ENCODE results near the gene CD209. TPM values are rescaled to one million over a fixed set of nuclear protein-coding genes. Genes with fewer than 3 reads are reported as not detected.

The CD209 gene
- total and polyA plus RNA-seq, 4 donors = 0.57 to 3.3 (median 1.8) TPM

DNA sequence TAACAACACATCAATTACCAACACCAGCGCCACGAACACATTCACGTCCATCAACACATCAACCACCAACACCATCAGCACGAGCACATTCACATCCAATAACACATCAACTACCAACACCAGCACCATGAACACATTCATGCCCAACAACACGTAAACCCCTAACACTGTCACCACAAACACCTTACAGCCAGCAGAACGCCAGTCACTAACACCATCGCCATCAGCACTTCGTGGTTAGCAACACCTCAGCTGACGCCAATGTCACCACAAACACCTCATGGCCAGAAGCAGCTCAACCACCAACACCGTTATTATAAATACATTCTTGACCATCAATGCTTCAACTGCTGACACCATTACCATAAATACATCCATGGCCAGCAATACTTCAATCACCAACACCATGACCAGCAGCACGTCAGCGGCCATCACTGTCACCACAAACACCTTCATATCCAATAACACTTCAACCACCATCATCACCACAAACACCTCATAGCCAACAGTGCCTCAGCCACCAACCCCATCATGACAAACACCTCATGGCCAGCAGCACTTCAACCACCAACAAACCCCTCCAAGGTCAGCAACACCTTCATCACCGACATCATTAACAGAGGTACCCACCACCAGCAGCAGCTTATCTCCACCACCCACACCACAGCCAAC lies 54.8 kb downstream of the CD209 start:
- peaks cover 0 to 9% (median 0%) of the 10 kb centered on the region in 3 donors for H3K27me3 ChIP-seq (ENCODE audit: control insufficient read depth in 3 of 3, insufficient read depth in 3 of 3, low read length in 2 of 3)
- 70 to 72% methylated on average over 13 of the region's 13 CpGs for WGBS, 2 donors
- H3K9ac ChIP-seq (ENCODE audit: insufficient read depth in 1 of 2, low read length in 2 of 2) = no peak overlapping the region
- TF ChIP-seq, protein P1, sequence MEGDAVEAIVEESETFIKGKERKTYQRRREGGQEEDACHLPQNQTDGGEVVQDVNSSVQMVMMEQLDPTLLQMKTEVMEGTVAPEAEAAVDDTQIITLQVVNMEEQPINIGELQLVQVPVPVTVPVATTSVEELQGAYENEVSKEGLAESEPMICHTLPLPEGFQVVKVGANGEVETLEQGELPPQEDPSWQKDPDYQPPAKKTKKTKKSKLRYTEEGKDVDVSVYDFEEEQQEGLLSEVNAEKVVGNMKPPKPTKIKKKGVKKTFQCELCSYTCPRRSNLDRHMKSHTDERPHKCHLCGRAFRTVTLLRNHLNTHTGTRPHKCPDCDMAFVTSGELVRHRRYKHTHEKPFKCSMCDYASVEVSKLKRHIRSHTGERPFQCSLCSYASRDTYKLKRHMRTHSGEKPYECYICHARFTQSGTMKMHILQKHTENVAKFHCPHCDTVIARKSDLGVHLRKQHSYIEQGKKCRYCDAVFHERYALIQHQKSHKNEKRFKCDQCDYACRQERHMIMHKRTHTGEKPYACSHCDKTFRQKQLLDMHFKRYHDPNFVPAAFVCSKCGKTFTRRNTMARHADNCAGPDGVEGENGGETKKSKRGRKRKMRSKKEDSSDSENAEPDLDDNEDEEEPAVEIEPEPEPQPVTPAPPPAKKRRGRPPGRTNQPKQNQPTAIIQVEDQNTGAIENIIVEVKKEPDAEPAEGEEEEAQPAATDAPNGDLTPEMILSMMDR (IDR thresholded peaks at IDR 0.05; ENCODE audit: control extremely low read depth, extremely low read depth) = no peak
- no peak for ATAC-seq (ENCODE audit: insufficient read depth, low FRiP score)
- H3K9me3 ChIP-seq (ENCODE audit: control insufficient read depth in 4 of 4, insufficient read depth in 3 of 4, low read length in 3 of 4) = peaks cover 0 to 8% (median 0%) of the 10 kb centered on the region in 4 donors
- no peak overlapping the region for H3K4me3 ChIP-seq
- H3K36me3 ChIP-seq (ENCODE audit: control insufficient read depth in 4 of 4, insufficient read depth in 4 of 4, low read length in 4 of 4) = no peaks in the 10 kb centered on the region
- DNase-seq = no peak
- no peaks in the 10 kb centered on the region for H3K4me1 ChIP-seq (ENCODE audit: control insufficient read depth in 5 of 5, insufficient read depth in 5 of 5, low read length in 5 of 5)
- H3K27ac ChIP-seq (ENCODE audit: low read depth in 1 of 2, low read length in 1 of 2) = no peak overlapping the region

DNA sequence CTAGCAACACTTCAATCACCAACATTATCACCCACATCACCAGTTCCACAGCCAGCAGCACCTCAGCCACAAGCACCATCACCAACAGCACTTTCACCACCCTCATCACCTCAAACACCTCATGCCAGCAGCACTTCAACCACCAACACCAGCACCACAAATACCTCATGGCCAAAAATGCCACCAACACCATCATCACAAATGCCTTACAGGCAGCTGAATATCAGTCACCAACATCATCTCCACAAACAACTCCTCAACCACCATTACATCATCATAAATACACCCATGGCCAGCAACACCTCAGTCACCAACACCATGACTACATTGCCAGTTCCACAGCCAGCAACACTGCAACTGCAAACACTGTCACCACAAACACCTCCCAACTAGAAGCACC lies 55.8 kb downstream of the CD209 start:
- H3K9me3 ChIP-seq (ENCODE audit: control insufficient read depth in 4 of 4, insufficient read depth in 3 of 4, low read length in 3 of 4) = peaks cover 0 to 8% (median 0%) of the 10 kb centered on the region in 4 donors
- H3K36me3 ChIP-seq (ENCODE audit: control insufficient read depth in 4 of 4, insufficient read depth in 4 of 4, low read length in 4 of 4) = no peaks in the 10 kb centered on the region

DNA sequence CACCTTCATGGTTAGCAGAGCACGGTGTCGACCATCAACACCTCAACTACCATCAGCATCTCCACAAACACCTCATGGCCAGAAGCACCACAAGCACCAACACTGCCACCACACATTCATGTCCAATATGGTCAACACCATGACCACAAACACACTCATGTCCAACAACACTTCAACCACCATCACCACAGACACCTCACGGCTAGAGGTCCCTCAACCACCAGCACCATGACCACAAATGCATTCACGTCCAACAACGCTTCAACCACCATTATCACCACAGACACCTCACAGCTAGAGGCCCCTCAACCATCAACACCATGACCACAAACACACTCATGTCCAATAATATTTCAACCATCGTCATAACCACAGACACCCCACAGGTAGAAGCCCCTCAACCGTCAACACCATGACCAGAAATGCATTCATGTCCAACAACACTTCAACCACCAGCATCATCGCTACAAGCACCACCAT lies 56.5 kb downstream of the CD209 start:
- TF ChIP-seq, protein P1 (IDR thresholded peaks at IDR 0.05; ENCODE audit: control extremely low read depth, extremely low read depth) = no peak
- H3K27me3 ChIP-seq (ENCODE audit: control insufficient read depth in 3 of 3, insufficient read depth in 3 of 3, low read length in 2 of 3) = peaks cover 0 to 5% (median 0%) of the 10 kb centered on the region in 3 donors
- H3K4me1 ChIP-seq (ENCODE audit: control insufficient read depth in 5 of 5, insufficient read depth in 5 of 5, low read length in 5 of 5) = no peaks in the 10 kb centered on the region
- no peak overlapping the region for H3K27ac ChIP-seq (ENCODE audit: low read depth in 1 of 2, low read length in 1 of 2)
- 79 to 80% methylated on average over 8 of the region's 8 CpGs for WGBS, 2 donors
- DNase-seq (no peak), ATAC-seq (ENCODE audit: insufficient read depth, low FRiP score) (no peak)
- H3K9ac ChIP-seq (ENCODE audit: insufficient read depth in 1 of 2, low read length in 2 of 2) = no peak overlapping the region
- no peaks in the 10 kb centered on the region for H3K36me3 ChIP-seq (ENCODE audit: control insufficient read depth in 4 of 4, insufficient read depth in 4 of 4, low read length in 4 of 4)
- no peak overlapping the region for H3K4me3 ChIP-seq
- H3K9me3 ChIP-seq (ENCODE audit: control insufficient read depth in 4 of 4, insufficient read depth in 3 of 4, low read length in 3 of 4) = peaks cover 0 to 8% (median 0%) of the 10 kb centered on the region in 4 donors

More for the DNA sequence above, 55.8 kb downstream of the CD209 start:
- no peak overlapping the region for H3K27ac ChIP-seq (ENCODE audit: low read depth in 1 of 2, low read length in 1 of 2)
- DNase-seq (no peak), ATAC-seq (ENCODE audit: insufficient read depth, low FRiP score) (no peak)
- no peaks in the 10 kb centered on the region for H3K4me1 ChIP-seq (ENCODE audit: control insufficient read depth in 5 of 5, insufficient read depth in 5 of 5, low read length in 5 of 5)
- TF ChIP-seq, protein P1 (IDR thresholded peaks at IDR 0.05; ENCODE audit: control extremely low read depth, extremely low read depth) = no peak
- no peak overlapping the region for H3K4me3 ChIP-seq
- H3K9ac ChIP-seq (ENCODE audit: insufficient read depth in 1 of 2, low read length in 2 of 2) = no peak overlapping the region
- H3K27me3 ChIP-seq (ENCODE audit: control insufficient read depth in 3 of 3, insufficient read depth in 3 of 3, low read length in 2 of 3) = peaks cover 0 to 5% (median 0%) of the 10 kb centered on the region in 3 donors

Other genes with a start within 250 kb of the CD209 start
- 10 to 100 TPM; 25.2 to 44.1 TPM for gene ZNF358, start 231.4 kb downstream of the CD209 start, total RNA-seq
- gene ZNF358, start 231.4 kb downstream of the CD209 start, polyA plus RNA-seq = 10 to 100 TPM; 24.2 to 71.8 TPM
- 10 to 100 TPM; 11.6 to 65.3 TPM for gene MCOLN1, start 224.9 kb downstream of the CD209 start, total RNA-seq
- 10 to 100 TPM; 54.4 to 68.1 TPM for gene MCOLN1, start 224.9 kb downstream of the CD209 start, polyA plus RNA-seq
- gene PNPLA6, start 211.8 kb downstream of the CD209 start, total RNA-seq = 100 to 1,000 TPM in 1 of 2 donors, 10 to 100 TPM in 1; 41.8 to 267 TPM
- 100 to 1,000 TPM in 1 of 2 donors, 10 to 100 TPM in 1; 89.9 to 154 TPM for gene PNPLA6, start 211.8 kb downstream of the CD209 start, polyA plus RNA-seq
- gene CAMSAP3, start 151.7 kb downstream of the CD209 start, total RNA-seq = 10 to 100 TPM; 18.3 to 30.4 TPM
- 10 to 100 TPM in 1 of 2 donors, 1 to 10 TPM in 1; 9.2 to 20.0 TPM for gene CAMSAP3, start 151.7 kb downstream of the CD209 start, polyA plus RNA-seq
- gene XAB2, start 118.0 kb downstream of the CD209 start, total RNA-seq = 10 to 100 TPM; 37.2 to 41.4 TPM
- gene XAB2, start 118.0 kb downstream of the CD209 start, polyA plus RNA-seq = 10 to 100 TPM; 34.1 to 48.3 TPM
- 100 to 1,000 TPM in 1 of 2 donors, 10 to 100 TPM in 1; 26.9 to 116 TPM for gene PET100, start 117.7 kb downstream of the CD209 start, total RNA-seq
- gene PET100, start 117.7 kb downstream of the CD209 start, polyA plus RNA-seq = 100 to 1,000 TPM in 1 of 2 donors, 10 to 100 TPM in 1; 60.5 to 383 TPM
- 1 to 10 TPM in 1 of 2 donors, under 1 TPM in 1; 0.60 to 2.1 TPM for gene PCP2, start 113.8 kb downstream of the CD209 start, total RNA-seq
- gene PCP2, start 113.8 kb downstream of the CD209 start, polyA plus RNA-seq = 1 to 10 TPM; 1.8 to 4.4 TPM
- 100 to 1,000 TPM in 1 of 2 donors, 10 to 100 TPM in 1; 80.3 to 248 TPM for gene STXBP2, start 110.4 kb downstream of the CD209 start, total RNA-seq
- gene STXBP2, start 110.4 kb downstream of the CD209 start, polyA plus RNA-seq = 100 to 1,000 TPM; 142 to 455 TPM
- 10 to 100 TPM in 1 of 2 donors, 1 to 10 TPM in 1; 2.9 to 42.6 TPM for gene RETN, start 78.5 kb downstream of the CD209 start, total RNA-seq
- 1,000 to 10,000 TPM in 1 of 2 donors, 10 to 100 TPM in 1; 73.9 to 1,168 TPM for gene RETN, start 78.5 kb downstream of the CD209 start, polyA plus RNA-seq
- 10 to 100 TPM in 1 of 2 donors, 1 to 10 TPM in 1; 2.5 to 68.4 TPM for gene MCEMP1, start 70.4 kb downstream of the CD209 start, total RNA-seq
- gene MCEMP1, start 70.4 kb downstream of the CD209 start, polyA plus RNA-seq = 100 to 1,000 TPM in 1 of 2 donors, 10 to 100 TPM in 1; 31.9 to 298 TPM
- gene TRAPPC5, start 66.7 kb downstream of the CD209 start, total RNA-seq = 100 to 1,000 TPM in 1 of 2 donors, 10 to 100 TPM in 1; 29.8 to 108 TPM
- gene TRAPPC5, start 66.7 kb downstream of the CD209 start, polyA plus RNA-seq = 100 to 1,000 TPM; 142 to 224 TPM
- under 1 TPM; 0.37 to 0.43 TPM for gene FCER2, start 45.4 kb downstream of the CD209 start, total RNA-seq
- gene FCER2, start 45.4 kb downstream of the CD209 start, polyA plus RNA-seq = 1 to 10 TPM in 1 of 2 donors, under 1 TPM in 1; 0.47 to 1.2 TPM
- under 1 TPM in 1 of 2 donors, not detected in 1; 0.43 TPM for gene CLEC4G, start 15.4 kb downstream of the CD209 start, total RNA-seq
- gene CLEC4G, start 15.4 kb downstream of the CD209 start, polyA plus RNA-seq = under 1 TPM; 0.31 to 0.96 TPM
- 1 to 10 TPM in 1 of 2 donors, under 1 TPM in 1; 0.34 to 1.2 TPM for gene CLEC4M, start 15.7 kb upstream of the CD209 start, total RNA-seq
- gene CLEC4M, start 15.7 kb upstream of the CD209 start, polyA plus RNA-seq = 1 to 10 TPM in 1 of 2 donors, under 1 TPM in 1; 0.26 to 2.5 TPM
- gene EVI5L, start 82.7 kb upstream of the CD209 start, total RNA-seq = 10 to 100 TPM; 10.7 to 18.6 TPM
- 10 to 100 TPM; 12.3 to 12.9 TPM for gene EVI5L, start 82.7 kb upstream of the CD209 start, polyA plus RNA-seq
- gene PRR36, start 126.9 kb upstream of the CD209 start, total RNA-seq = 1 to 10 TPM; 1.3 to 3.4 TPM
- gene PRR36, start 126.9 kb upstream of the CD209 start, polyA plus RNA-seq = under 1 TPM; 0.30 to 0.89 TPM
- gene LRRC8E, start 141.0 kb upstream of the CD209 start, total RNA-seq = 1 to 10 TPM; 5.9 to 8.6 TPM
- gene LRRC8E, start 141.0 kb upstream of the CD209 start, polyA plus RNA-seq = 1 to 10 TPM; 3.7 to 4.6 TPM
- gene MAP2K7, start 156.3 kb upstream of the CD209 start, total RNA-seq = 10 to 100 TPM; 17.8 to 28.7 TPM
- gene MAP2K7, start 156.3 kb upstream of the CD209 start, polyA plus RNA-seq = 10 to 100 TPM; 18.1 to 41.7 TPM
- under 1 TPM in 1 of 2 donors, not detected in 1; 0.77 TPM for gene TGFBR3L, start 167.3 kb upstream of the CD209 start, total RNA-seq
- under 1 TPM in 1 of 2 donors, not detected in 1; 0.25 TPM for gene TGFBR3L, start 167.3 kb upstream of the CD209 start, polyA plus RNA-seq
- gene SNAPC2, start 172.8 kb upstream of the CD209 start, total RNA-seq = 10 to 100 TPM in 1 of 2 donors, 1 to 10 TPM in 1; 7.6 to 32.1 TPM
- 10 to 100 TPM; 19.2 to 23.0 TPM for gene SNAPC2, start 172.8 kb upstream of the CD209 start, polyA plus RNA-seq
- gene CTXN1, start 178.6 kb upstream of the CD209 start, total RNA-seq = 10 to 100 TPM in 1 of 2 donors, 1 to 10 TPM in 1; 4.3 to 25.9 TPM
- gene CTXN1, start 178.6 kb upstream of the CD209 start, polyA plus RNA-seq = 1 to 10 TPM; 6.5 to 7.2 TPM
- gene TIMM44, start 196.1 kb upstream of the CD209 start, total RNA-seq = 10 to 100 TPM; 38.4 to 65.9 TPM
- 10 to 100 TPM; 40.1 to 75.8 TPM for gene TIMM44, start 196.1 kb upstream of the CD209 start, polyA plus RNA-seq